H1 (cell line): ENCODE results near the gene CKAP2L. TPM values are rescaled to one million over a fixed set of nuclear protein-coding genes. Genes with fewer than 3 reads are reported as not detected.

Experiments used
- JUN ChIP-seq: IDR thresholded peaks from 2 replicates; pipeline ENCODE4 v1.6.1; 2011; ENCODE audit warnings: low read depth, mild to moderate bottlenecking, improper control_type of control experiment, low read length
- NANOG ChIP-seq: IDR thresholded peaks from 2 replicates; pipeline ENCODE4 v1.6.1; 2011; ENCODE audit warnings: low read length, low read depth, mild to moderate bottlenecking, inconsistent platforms; ENCODE audit not compliant: insufficient read depth, poor library complexity, severe bottlenecking
- POLR2A ChIP-seq, 2 experiments: IDR thresholded peaks; 1 replicate in 1 of 2; 2 replicates in 1 of 2; pipeline ENCODE4 v1.6.1; 2011; ENCODE audit warnings: low read depth in 2 of 2, low read length in 2 of 2, mild to moderate bottlenecking in 2 of 2; ENCODE audit errors: control extremely low read depth in 1 of 2
- SP1 ChIP-seq: IDR thresholded peaks from 2 replicates; pipeline ENCODE4 v1.6.1; 2011; ENCODE audit warnings: low read depth, low read length
- SP2 ChIP-seq: IDR thresholded peaks from 2 replicates; pipeline ENCODE4 v1.6.1; 2012; ENCODE audit warnings: mild to moderate bottlenecking, low read length, inconsistent platforms
- TAF1 ChIP-seq: IDR thresholded peaks from 2 replicates; pipeline ENCODE4 v1.6.1; 2011; ENCODE audit warnings: mild to moderate bottlenecking, low read depth, low read length
- polyA plus RNA-seq, 7 experiments: library from polyadenylated mRNA; depleted of rRNA in 3 of 7; stranded (reverse) in 5 of 7; unstranded in 2 of 7; fragments of >200 nt in 5 of 7; fragments of 200-250 nt in 2 of 7; gene quantifications; 1 replicate in 5 of 7; 2 replicates in 1 of 7; 4 replicates in 1 of 7; pipeline versions ENCODE4 v1.2.1 to v1.2.3, GENCODE V29; 2011 to 2013; ENCODE audit warnings: missing spikeins in 2 of 7, mixed read lengths in 2 of 7
- total RNA-seq: library from RNA; stranded (reverse); fragmentation: NEBNext Ultra II Directional; extraction: Animal tissue kit (Norgen Biotek cat#: 25700); gene quantifications from 2 replicates; pipeline ENCODE4 v1.2.1, GENCODE V29; 2021
- TF ChIP-seq, protein P1 (sequence below): IDR thresholded peaks from 2 replicates; pipeline ENCODE4 v1.6.1; 2012; ENCODE audit warnings: low read length, inconsistent platforms
- TF ChIP-seq, protein P2 (sequence below): IDR thresholded peaks from 2 replicates; pipeline ENCODE4 v1.6.1; 2012; ENCODE audit warnings: inconsistent platforms

CKAP2L gene
- total and polyA plus RNA-seq, 2 of the 8 experiments (the other 6 are each of a cell fraction or from before 2014, with no cell fraction given), result 2.5 to 20.7 TPM

DNA sequence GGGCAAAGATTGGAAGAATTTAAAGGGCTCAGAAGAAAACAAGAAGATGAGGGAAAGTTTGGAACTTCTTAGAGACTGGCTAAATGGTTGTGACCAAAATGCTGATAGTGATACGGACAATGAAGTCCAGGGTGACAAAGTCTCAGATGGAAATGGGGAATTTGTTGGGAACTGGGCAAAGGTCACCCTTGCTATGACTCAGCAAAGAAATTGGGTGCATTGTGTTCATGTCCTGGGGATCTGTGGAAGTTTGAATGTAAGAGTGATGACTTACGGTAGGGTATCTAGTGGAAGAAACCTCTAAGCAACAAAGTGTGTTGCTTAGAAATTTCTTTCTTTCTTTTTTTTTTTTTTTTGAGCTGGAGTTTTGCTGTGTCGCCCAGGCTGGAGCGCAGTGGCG, 25.9 kb upstream of the CKAP2L start (continued):
- TF ChIP-seq, protein P1, sequence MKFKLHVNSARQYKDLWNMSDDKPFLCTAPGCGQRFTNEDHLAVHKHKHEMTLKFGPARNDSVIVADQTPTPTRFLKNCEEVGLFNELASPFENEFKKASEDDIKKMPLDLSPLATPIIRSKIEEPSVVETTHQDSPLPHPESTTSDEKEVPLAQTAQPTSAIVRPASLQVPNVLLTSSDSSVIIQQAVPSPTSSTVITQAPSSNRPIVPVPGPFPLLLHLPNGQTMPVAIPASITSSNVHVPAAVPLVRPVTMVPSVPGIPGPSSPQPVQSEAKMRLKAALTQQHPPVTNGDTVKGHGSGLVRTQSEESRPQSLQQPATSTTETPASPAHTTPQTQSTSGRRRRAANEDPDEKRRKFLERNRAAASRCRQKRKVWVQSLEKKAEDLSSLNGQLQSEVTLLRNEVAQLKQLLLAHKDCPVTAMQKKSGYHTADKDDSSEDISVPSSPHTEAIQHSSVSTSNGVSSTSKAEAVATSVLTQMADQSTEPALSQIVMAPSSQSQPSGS, result no peak
- TF ChIP-seq JUN (no peak), SP2 (no peak), SP1 (no peak), NANOG (no peak), TAF1 (no peak), POLR2A (IDR thresholded peaks at IDR 0.05; ENCODE audit: control extremely low read depth in 1 of 2, low read depth in 2 of 2, low read length in 2 of 2) (no peak)
- TF ChIP-seq, protein P2, sequence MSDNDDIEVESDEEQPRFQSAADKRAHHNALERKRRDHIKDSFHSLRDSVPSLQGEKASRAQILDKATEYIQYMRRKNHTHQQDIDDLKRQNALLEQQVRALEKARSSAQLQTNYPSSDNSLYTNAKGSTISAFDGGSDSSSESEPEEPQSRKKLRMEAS, result no peak
- TF ChIP-seq, all 59 proteins: peak for 0
